ENCODE data around the gene TFEC.
"Not testable (repeated sequence)": the region's sequence is repeated elsewhere in the genome, so short reads cannot be mapped to it uniquely, and the experiment has no call there.

TFEC gene

GRCh38 chr7:116032886-116033285 lies 2.3 kb upstream of the TFEC start:
- no peaks in the 10 kb centered on the region for H3K4me1 ChIP-seq (ENCODE audit: control insufficient read depth in 1 of 2, insufficient read depth in 2 of 2, low read length in 2 of 2)
- H3K36me3 ChIP-seq (ENCODE audit: control insufficient read depth in 1 of 2, insufficient read depth in 2 of 2, low read length in 2 of 2): no peaks in the 10 kb centered on the region
- no peaks in the 10 kb centered on the region for H3K27me3 ChIP-seq (ENCODE audit: low read depth, low read length)
- no peaks in the 10 kb centered on the region for H3K9me3 ChIP-seq (ENCODE audit: control insufficient read depth in 1 of 2, low read length in 2 of 2)
- no peak overlapping the region for H3K27ac ChIP-seq (ENCODE audit: low read length)
- H3K4me3 ChIP-seq (ENCODE audit: low read depth in 1 of 2, low read length in 2 of 2): no peak overlapping the region

GRCh38 chr7:116028787-116029186 lies 1.8 kb downstream of the TFEC start:
- peak overlapping the region; percentile 15 for H3K27ac ChIP-seq (ENCODE audit: low read length)
- H3K9me3 ChIP-seq (ENCODE audit: control insufficient read depth in 1 of 2, low read length in 2 of 2): no peaks in the 10 kb centered on the region
- no peaks in the 10 kb centered on the region for H3K4me1 ChIP-seq (ENCODE audit: control insufficient read depth in 1 of 2, insufficient read depth in 2 of 2, low read length in 2 of 2)
- peak overlapping the region in 1 of 2 donors; percentile 31 for H3K4me3 ChIP-seq (ENCODE audit: low read depth in 1 of 2, low read length in 2 of 2)
- no peaks in the 10 kb centered on the region for H3K36me3 ChIP-seq (ENCODE audit: control insufficient read depth in 1 of 2, insufficient read depth in 2 of 2, low read length in 2 of 2)
- H3K27me3 ChIP-seq (ENCODE audit: low read depth, low read length): no peaks in the 10 kb centered on the region

GRCh38 chr7:116027786-116028185 lies 2.8 kb downstream of the TFEC start:
- Histone ChIP-seq H3K27ac (ENCODE audit: low read length) (no peak overlapping the region), H3K27me3 (ENCODE audit: low read depth, low read length) (no peaks in the 10 kb centered on the region), H3K4me3 (ENCODE audit: low read depth in 1 of 2, low read length in 2 of 2) (no peak overlapping the region), H3K9me3 (ENCODE audit: control insufficient read depth in 1 of 2, low read length in 2 of 2) (no peaks in the 10 kb centered on the region), H3K36me3 (ENCODE audit: control insufficient read depth in 1 of 2, insufficient read depth in 2 of 2, low read length in 2 of 2) (no peaks in the 10 kb centered on the region), H3K4me1 (ENCODE audit: control insufficient read depth in 1 of 2, insufficient read depth in 2 of 2, low read length in 2 of 2) (no peaks in the 10 kb centered on the region)

GRCh38 chr7:116024826-116025809 lies 5.4 kb downstream of the TFEC start:
- no peak overlapping the region for H3K27ac ChIP-seq (ENCODE audit: low read length)
- H3K4me1 ChIP-seq (ENCODE audit: control insufficient read depth in 1 of 2, insufficient read depth in 2 of 2, low read length in 2 of 2): no peaks in the 10 kb centered on the region
- no peaks in the 10 kb centered on the region for H3K36me3 ChIP-seq (ENCODE audit: control insufficient read depth in 1 of 2, insufficient read depth in 2 of 2, low read length in 2 of 2)
- H3K9me3 ChIP-seq (ENCODE audit: control insufficient read depth in 1 of 2, low read length in 2 of 2): no peaks in the 10 kb centered on the region
- H3K27me3 ChIP-seq (ENCODE audit: low read depth, low read length): no peaks in the 10 kb centered on the region
- no peak overlapping the region for H3K4me3 ChIP-seq (ENCODE audit: low read depth in 1 of 2, low read length in 2 of 2)

- H3K4me1 ChIP-seq (ENCODE audit: control insufficient read depth in 1 of 2, insufficient read depth in 2 of 2, low read length in 2 of 2): no peaks in the 10 kb centered on the region
- H3K27me3 ChIP-seq (ENCODE audit: low read depth, low read length): no peaks in the 10 kb centered on the region
- H3K4me3 ChIP-seq (ENCODE audit: low read depth in 1 of 2, low read length in 2 of 2): no peak overlapping the region
These were observed 9.3 kb downstream of the TFEC start for GRCh38 chr7:116021237-116021636.

GRCh38 chr7:116018731-116019130 lies 11.8 kb downstream of the TFEC start:
- no peaks in the 10 kb centered on the region for H3K36me3 ChIP-seq (ENCODE audit: control insufficient read depth in 1 of 2, insufficient read depth in 2 of 2, low read length in 2 of 2)
- no peak overlapping the region for H3K4me3 ChIP-seq (ENCODE audit: low read depth in 1 of 2, low read length in 2 of 2)
- H3K4me1 ChIP-seq (ENCODE audit: control insufficient read depth in 1 of 2, insufficient read depth in 2 of 2, low read length in 2 of 2): no peaks in the 10 kb centered on the region
- H3K27ac ChIP-seq (ENCODE audit: low read length): no peak overlapping the region
- no peaks in the 10 kb centered on the region for H3K9me3 ChIP-seq (ENCODE audit: control insufficient read depth in 1 of 2, low read length in 2 of 2)
- H3K27me3 ChIP-seq (ENCODE audit: low read depth, low read length): no peaks in the 10 kb centered on the region

More at GRCh38 chr7:116021237-116021636, 9.3 kb downstream of the TFEC start:
- no peak overlapping the region for H3K27ac ChIP-seq (ENCODE audit: low read length)
- H3K36me3 ChIP-seq (ENCODE audit: control insufficient read depth in 1 of 2, insufficient read depth in 2 of 2, low read length in 2 of 2): no peaks in the 10 kb centered on the region
- H3K9me3 ChIP-seq (ENCODE audit: control insufficient read depth in 1 of 2, low read length in 2 of 2): no peaks in the 10 kb centered on the region

GRCh38 chr7:116013675-116014074 lies 16.9 kb downstream of the TFEC start:
- H3K27ac ChIP-seq (ENCODE audit: low read length): no peak overlapping the region
- no peaks in the 10 kb centered on the region for H3K9me3 ChIP-seq (ENCODE audit: control insufficient read depth in 1 of 2, low read length in 2 of 2)
- H3K36me3 ChIP-seq (ENCODE audit: control insufficient read depth in 1 of 2, insufficient read depth in 2 of 2, low read length in 2 of 2): no peaks in the 10 kb centered on the region
- no peak overlapping the region for H3K4me3 ChIP-seq (ENCODE audit: low read depth in 1 of 2, low read length in 2 of 2)
- no peaks in the 10 kb centered on the region for H3K27me3 ChIP-seq (ENCODE audit: low read depth, low read length)
- no peaks in the 10 kb centered on the region for H3K4me1 ChIP-seq (ENCODE audit: control insufficient read depth in 1 of 2, insufficient read depth in 2 of 2, low read length in 2 of 2)

GRCh38 chr7:116011584-116011983 lies 19.0 kb downstream of the TFEC start:
- Histone ChIP-seq H3K4me1 (ENCODE audit: control insufficient read depth in 1 of 2, insufficient read depth in 2 of 2, low read length in 2 of 2) (no peaks in the 10 kb centered on the region), H3K4me3 (ENCODE audit: low read depth in 1 of 2, low read length in 2 of 2) (no peak overlapping the region)

GRCh38 chr7:116004762-116005161 lies 25.8 kb downstream of the TFEC start:
- H3K27me3 ChIP-seq (ENCODE audit: low read depth, low read length); H3K27ac ChIP-seq (ENCODE audit: low read length); H3K4me3 ChIP-seq (ENCODE audit: low read depth in 1 of 2, low read length in 2 of 2); H3K4me1 ChIP-seq (ENCODE audit: control insufficient read depth in 1 of 2, insufficient read depth in 2 of 2, low read length in 2 of 2); H3K9me3 ChIP-seq (ENCODE audit: control insufficient read depth in 1 of 2, low read length in 2 of 2); H3K36me3 ChIP-seq (ENCODE audit: control insufficient read depth in 1 of 2, insufficient read depth in 2 of 2, low read length in 2 of 2): not testable (repeated sequence)

More at GRCh38 chr7:116011584-116011983, 19.0 kb downstream of the TFEC start:
- H3K27me3 ChIP-seq (ENCODE audit: low read depth, low read length): no peaks in the 10 kb centered on the region
- no peaks in the 10 kb centered on the region for H3K9me3 ChIP-seq (ENCODE audit: control insufficient read depth in 1 of 2, low read length in 2 of 2)
- H3K27ac ChIP-seq (ENCODE audit: low read length): no peak overlapping the region
- H3K36me3 ChIP-seq (ENCODE audit: control insufficient read depth in 1 of 2, insufficient read depth in 2 of 2, low read length in 2 of 2): no peaks in the 10 kb centered on the region

- Histone ChIP-seq H3K4me1 (ENCODE audit: control insufficient read depth in 1 of 2, insufficient read depth in 2 of 2, low read length in 2 of 2) (no peaks in the 10 kb centered on the region), H3K4me3 (ENCODE audit: low read depth in 1 of 2, low read length in 2 of 2) (no peak overlapping the region), H3K36me3 (ENCODE audit: control insufficient read depth in 1 of 2, insufficient read depth in 2 of 2, low read length in 2 of 2) (no peaks in the 10 kb centered on the region), H3K9me3 (ENCODE audit: control insufficient read depth in 1 of 2, low read length in 2 of 2) (peaks cover 0 to 3% of the 10 kb centered on the region in 2 donors), H3K27me3 (ENCODE audit: low read depth, low read length) (no peaks in the 10 kb centered on the region), H3K27ac (ENCODE audit: low read length) (no peak overlapping the region)
These were observed 33.3 kb downstream of the TFEC start for GRCh38 chr7:115997221-115997620.

- H3K4me3 ChIP-seq (ENCODE audit: low read depth in 1 of 2, low read length in 2 of 2): no peak overlapping the region
- peaks cover 0 to 3% of the 10 kb centered on the region in 2 donors for H3K9me3 ChIP-seq (ENCODE audit: control insufficient read depth in 1 of 2, low read length in 2 of 2)
- no peaks in the 10 kb centered on the region for H3K27me3 ChIP-seq (ENCODE audit: low read depth, low read length)
- no peaks in the 10 kb centered on the region for H3K36me3 ChIP-seq (ENCODE audit: control insufficient read depth in 1 of 2, insufficient read depth in 2 of 2, low read length in 2 of 2)
- H3K4me1 ChIP-seq (ENCODE audit: control insufficient read depth in 1 of 2, insufficient read depth in 2 of 2, low read length in 2 of 2): no peaks in the 10 kb centered on the region
- H3K27ac ChIP-seq (ENCODE audit: low read length): no peak overlapping the region
These were observed 34.9 kb downstream of the TFEC start for GRCh38 chr7:115995701-115996100.
